HepG2 (cell line): ENCODE measurements around the gene ATP5F1E. TPM values are rescaled to one million over a fixed set of nuclear protein-coding genes. Genes with fewer than 3 reads are reported as not detected.

ENCODE experiments used
- AGO1 ChIP-seq: fragments of 200-400 bp; formaldehyde crosslinking; IDR thresholded peaks from 2 replicates; pipeline ENCODE4 v1.6.1; 2017; ENCODE audit warnings: mild to moderate bottlenecking, low read depth, low read length, moderate library complexity; ENCODE audit not compliant: poor library complexity, severe bottlenecking
- DNMT3B ChIP-seq: conservative IDR thresholded peaks from 2 replicates; pipeline ENCODE4 v1.6.1; 2016; ENCODE audit warnings: missing biosample characterization, control low read depth
- HMG20B ChIP-seq: conservative IDR thresholded peaks from 2 replicates; pipeline ENCODE4 v1.6.1; 2016; ENCODE audit warnings: missing genetic modification reagents, missing compliant biosample characterization
- HNRNPH1 ChIP-seq: fragments of 200-400 bp; formaldehyde crosslinking; optimal IDR thresholded peaks from 2 replicates; pipeline ENCODE3; 2017; ENCODE audit warnings: mild to moderate bottlenecking, low read depth, low read length
- JUNB ChIP-seq: sonication (generic); formaldehyde crosslinking; IDR thresholded peaks from 2 replicates; pipeline ENCODE4 v1.8.0; 2022; ENCODE audit warnings: missing genetic modification reagents, mild to moderate bottlenecking, borderline replicate concordance
- KLF16 ChIP-seq, 2 experiments: sonication (generic) in 1 of 2; formaldehyde crosslinking in 1 of 2; IDR thresholded peaks; 2 replicates each; pipeline versions ENCODE4 v1.6.1 to v1.8.0; 2016 to 2023; ENCODE audit warnings: missing genetic modification reagents in 2 of 2, missing compliant biosample characterization in 1 of 2
- MEIS2 ChIP-seq: sonication (generic); formaldehyde crosslinking; IDR thresholded peaks from 2 replicates; pipeline ENCODE4 v1.9.0; 2021; ENCODE audit warnings: mild to moderate bottlenecking, missing genetic modification reagents
- MYNN ChIP-seq: sonication (generic); formaldehyde crosslinking; IDR thresholded peaks from 2 replicates; pipeline ENCODE4 v1.4.0; 2020; ENCODE audit warnings: mild to moderate bottlenecking, low read depth, missing genetic modification reagents
- MZF1 ChIP-seq: sonication (generic); formaldehyde crosslinking; IDR thresholded peaks from 2 replicates; pipeline ENCODE4 v1.8.1; 2023; ENCODE audit warnings: mild to moderate bottlenecking, missing genetic modification reagents, borderline replicate concordance
- SKI ChIP-seq: fragments of 450-650 bp; IDR thresholded peaks from one replicate; pipeline ENCODE4 v1.6.1; 2018; ENCODE audit warnings: mild to moderate bottlenecking; ENCODE audit not compliant: partially characterized antibody
- SYNCRIP ChIP-seq: fragments of 200-400 bp; formaldehyde crosslinking; IDR thresholded peaks from 2 replicates; pipeline ENCODE4 v1.6.1; 2018; ENCODE audit warnings: mild to moderate bottlenecking, low read depth, low read length; ENCODE audit not compliant: insufficient read depth
- ZFP90 ChIP-seq: sonication (generic); formaldehyde crosslinking; IDR thresholded peaks from 2 replicates; pipeline ENCODE4 v1.8.0; 2022; ENCODE audit warnings: missing genetic modification reagents, mild to moderate bottlenecking, inconsistent platforms, borderline replicate concordance
- ZNF136 ChIP-seq: sonication (generic); formaldehyde crosslinking; IDR thresholded peaks from 2 replicates; pipeline ENCODE4 v1.8.1; 2022; ENCODE audit warnings: low read depth, mild to moderate bottlenecking, moderate library complexity, missing genetic modification reagents
- ZNF3 ChIP-seq: IDR thresholded peaks from 2 replicates; pipeline ENCODE4 v1.7.0; 2017; ENCODE audit warnings: inconsistent platforms
- ZNF556 ChIP-seq: sonication (generic); formaldehyde crosslinking; IDR thresholded peaks from 2 replicates; pipeline ENCODE4 v1.4.0; 2020; ENCODE audit warnings: mild to moderate bottlenecking, missing genetic modification reagents, borderline replicate concordance
- ZNF747 ChIP-seq: sonication (generic); formaldehyde crosslinking; IDR thresholded peaks from 2 replicates; pipeline ENCODE4 v1.8.1; 2023; ENCODE audit warnings: missing genetic modification reagents, mild to moderate bottlenecking, borderline replicate concordance
- ZNF782 ChIP-seq: sonication (generic); formaldehyde crosslinking; IDR thresholded peaks from 2 replicates; pipeline ENCODE4 v1.4.0; 2020; ENCODE audit warnings: missing genetic modification reagents, mild to moderate bottlenecking, borderline replicate concordance
- ZSCAN22 ChIP-seq: sonication (generic); formaldehyde crosslinking; IDR thresholded peaks from 2 replicates; pipeline ENCODE4 v1.4.0; 2020; ENCODE audit warnings: mild to moderate bottlenecking, missing genetic modification reagents
- polyA plus RNA-seq, 8 experiments: library from polyadenylated mRNA; depleted of rRNA in 3 of 8; stranded (reverse) in 7 of 8; unstranded in 1 of 8; fragments of >200 nt; fragmentation: Illumina TruSeq in 4 of 8; extraction: Trizol in 4 of 8; gene quantifications; 2 replicates each; pipeline versions ENCODE4 v1.2.1 to v1.2.3, GENCODE V29; 2011 to 2016; ENCODE audit warnings: low read depth in 4 of 8, missing spikeins in 1 of 8, mixed read lengths in 1 of 8; ENCODE audit not compliant: insufficient read depth in 1 of 8
- total RNA-seq, 5 experiments: library from RNA; depleted of rRNA; stranded (reverse); fragments of >200 nt; fragmentation: Illumina TruSeq; extraction: Trizol; gene quantifications; 2 replicates each; pipeline ENCODE4 v1.2.3, GENCODE V29; 2016; ENCODE audit warnings: low read depth in 1 of 5
- TF ChIP-seq, protein P1 (sequence below): sonication (generic); formaldehyde crosslinking; IDR thresholded peaks from 2 replicates; pipeline ENCODE4 v1.4.0; 2020; ENCODE audit warnings: missing genetic modification reagents
- TF ChIP-seq, protein P2 (sequence below): IDR thresholded peaks from 2 replicates; pipeline ENCODE4 v1.6.1; 2016; ENCODE audit warnings: low read depth, control low read depth
- TF ChIP-seq, protein P3 (sequence below): sonication (generic); formaldehyde crosslinking; IDR thresholded peaks from 2 replicates; pipeline ENCODE4 v1.8.1; 2023; ENCODE audit warnings: mild to moderate bottlenecking, inconsistent platforms, moderate library complexity, missing genetic modification reagents, borderline replicate concordance
- TF ChIP-seq, protein P4 (sequence below): IDR thresholded peaks from 2 replicates; pipeline ENCODE4 v1.6.1; 2016; ENCODE audit warnings: mild to moderate bottlenecking, missing biosample characterization, missing genetic modification reagents
- TF ChIP-seq, protein P5 (sequence below): IDR thresholded peaks from 2 replicates; pipeline ENCODE4 v1.6.1; 2016; ENCODE audit warnings: missing biosample characterization, missing genetic modification reagents, low read depth

ATP5F1E gene
- total and polyA plus RNA-seq, 2 of the 13 experiments (the other 11 are each of a cell fraction or from before 2014, with no cell fraction given): 121 to 134 TPM

DNA sequence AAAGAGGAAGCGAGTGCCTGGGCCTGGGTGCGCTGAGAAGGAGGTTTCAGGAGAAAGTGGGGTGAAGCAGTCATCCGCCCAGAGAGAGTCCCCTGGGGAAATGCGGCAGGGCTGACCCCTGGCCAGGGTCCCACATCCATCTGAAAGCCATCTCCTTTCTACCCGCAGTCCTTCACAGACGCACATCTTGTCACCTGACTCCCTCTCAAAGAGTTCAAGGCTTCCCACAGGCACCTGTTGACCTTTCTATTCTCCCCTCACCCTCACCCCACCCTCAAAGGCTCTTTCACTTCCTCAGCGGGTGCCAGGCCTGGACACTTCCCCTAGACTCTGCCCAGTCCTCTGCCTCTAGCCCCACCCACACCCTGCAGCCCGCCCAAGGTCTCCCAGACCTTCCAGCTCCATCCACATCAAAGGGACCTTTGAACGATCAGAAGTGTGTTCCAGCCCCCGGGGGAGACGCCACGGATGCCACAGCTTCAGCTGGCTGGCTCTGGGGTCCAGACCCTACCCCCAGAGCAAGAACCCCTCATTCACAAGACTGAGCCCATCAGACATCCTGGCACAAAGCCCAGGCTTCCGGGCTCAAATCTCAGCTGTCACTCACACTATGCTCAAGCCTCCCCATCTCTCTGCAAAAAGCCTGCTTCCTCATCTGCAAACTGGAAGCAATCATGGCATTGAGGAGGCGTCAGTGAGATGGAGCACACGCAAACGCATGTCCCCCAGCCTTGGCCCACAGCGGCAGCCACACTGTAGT, 27.2 kb downstream of the ATP5F1E start (continued):
- TF ChIP-seq MZF1 (CRISPR knock-in tag) (no peak), HMG20B (peak; percentile 59), ZNF747 (no peak), ZFP90 (CRISPR knock-in tag) (no peak), ZNF782 (no peak), HNRNPH1 (peak; percentile 68), AGO1 (no peak), ZNF3 (CRISPR knock-in tag) (no peak), MEIS2 (CRISPR knock-in tag) (peak; percentile 64; the same call in 1 of the 2 replicates), SYNCRIP (no peak), ZNF556 (CRISPR knock-in tag) (no peak), DNMT3B (CRISPR knock-in tag) (no peak), JUNB (no peak), MYNN (no peak), SKI (no peak), ZSCAN22 (CRISPR knock-in tag) (no peak), ZNF136 (CRISPR knock-in tag) (peak; percentile 67; the same call in 1 of the 2 replicates), KLF16 (CRISPR knock-in tag; IDR thresholded peaks at IDR 0.05) (0 out of 4 replicates have a peak, but pooled peaks of 1 of the 2 experiments have one; percentile 16)
- TF ChIP-seq, protein P1, sequence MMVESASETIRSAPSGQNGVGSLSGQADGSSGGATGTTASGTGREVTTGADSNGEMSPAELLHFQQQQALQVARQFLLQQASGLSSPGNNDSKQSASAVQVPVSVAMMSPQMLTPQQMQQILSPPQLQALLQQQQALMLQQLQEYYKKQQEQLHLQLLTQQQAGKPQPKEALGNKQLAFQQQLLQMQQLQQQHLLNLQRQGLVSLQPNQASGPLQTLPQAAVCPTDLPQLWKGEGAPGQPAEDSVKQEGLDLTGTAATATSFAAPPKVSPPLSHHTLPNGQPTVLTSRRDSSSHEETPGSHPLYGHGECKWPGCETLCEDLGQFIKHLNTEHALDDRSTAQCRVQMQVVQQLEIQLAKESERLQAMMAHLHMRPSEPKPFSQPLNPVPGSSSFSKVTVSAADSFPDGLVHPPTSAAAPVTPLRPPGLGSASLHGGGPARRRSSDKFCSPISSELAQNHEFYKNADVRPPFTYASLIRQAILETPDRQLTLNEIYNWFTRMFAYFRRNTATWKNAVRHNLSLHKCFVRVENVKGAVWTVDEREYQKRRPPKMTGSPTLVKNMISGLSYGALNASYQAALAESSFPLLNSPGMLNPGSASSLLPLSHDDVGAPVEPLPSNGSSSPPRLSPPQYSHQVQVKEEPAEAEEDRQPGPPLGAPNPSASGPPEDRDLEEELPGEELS (CRISPR knock-in tag): peak; percentile 35; the same call in 1 of the 2 replicates
- TF ChIP-seq, protein P2, sequence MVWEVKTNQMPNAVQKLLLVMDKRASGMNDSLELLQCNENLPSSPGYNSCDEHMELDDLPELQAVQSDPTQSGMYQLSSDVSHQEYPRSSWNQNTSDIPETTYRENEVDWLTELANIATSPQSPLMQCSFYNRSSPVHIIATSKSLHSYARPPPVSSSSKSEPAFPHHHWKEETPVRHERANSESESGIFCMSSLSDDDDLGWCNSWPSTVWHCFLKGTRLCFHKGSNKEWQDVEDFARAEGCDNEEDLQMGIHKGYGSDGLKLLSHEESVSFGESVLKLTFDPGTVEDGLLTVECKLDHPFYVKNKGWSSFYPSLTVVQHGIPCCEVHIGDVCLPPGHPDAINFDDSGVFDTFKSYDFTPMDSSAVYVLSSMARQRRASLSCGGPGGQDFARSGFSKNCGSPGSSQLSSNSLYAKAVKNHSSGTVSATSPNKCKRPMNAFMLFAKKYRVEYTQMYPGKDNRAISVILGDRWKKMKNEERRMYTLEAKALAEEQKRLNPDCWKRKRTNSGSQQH (CRISPR knock-in tag): no peak; the same call in 1 of the 2 replicates
- TF ChIP-seq, protein P3, sequence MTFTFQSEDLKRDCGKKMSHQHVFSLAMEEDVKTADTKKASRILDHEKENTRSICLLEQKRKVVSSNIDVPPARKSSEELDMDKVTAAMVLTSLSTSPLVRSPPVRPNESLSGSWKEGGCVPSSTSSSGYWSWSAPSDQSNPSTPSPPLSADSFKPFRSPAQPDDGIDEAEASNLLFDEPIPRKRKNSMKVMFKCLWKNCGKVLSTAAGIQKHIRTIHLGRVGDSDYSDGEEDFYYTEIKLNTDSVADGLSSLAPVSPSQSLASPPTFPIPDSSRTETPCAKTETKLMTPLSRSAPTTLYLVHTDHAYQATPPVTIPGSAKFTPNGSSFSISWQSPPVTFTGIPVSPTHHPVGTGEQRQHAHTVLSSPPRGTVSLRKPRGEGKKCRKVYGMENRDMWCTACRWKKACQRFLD (CRISPR knock-in tag): no peak
- TF ChIP-seq, protein P4, sequence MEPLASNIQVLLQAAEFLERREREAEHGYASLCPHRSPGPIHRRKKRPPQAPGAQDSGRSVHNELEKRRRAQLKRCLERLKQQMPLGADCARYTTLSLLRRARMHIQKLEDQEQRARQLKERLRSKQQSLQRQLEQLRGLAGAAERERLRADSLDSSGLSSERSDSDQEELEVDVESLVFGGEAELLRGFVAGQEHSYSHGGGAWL (CRISPR knock-in tag): no peak; the same call in 1 of the 2 replicates
- TF ChIP-seq, protein P5, sequence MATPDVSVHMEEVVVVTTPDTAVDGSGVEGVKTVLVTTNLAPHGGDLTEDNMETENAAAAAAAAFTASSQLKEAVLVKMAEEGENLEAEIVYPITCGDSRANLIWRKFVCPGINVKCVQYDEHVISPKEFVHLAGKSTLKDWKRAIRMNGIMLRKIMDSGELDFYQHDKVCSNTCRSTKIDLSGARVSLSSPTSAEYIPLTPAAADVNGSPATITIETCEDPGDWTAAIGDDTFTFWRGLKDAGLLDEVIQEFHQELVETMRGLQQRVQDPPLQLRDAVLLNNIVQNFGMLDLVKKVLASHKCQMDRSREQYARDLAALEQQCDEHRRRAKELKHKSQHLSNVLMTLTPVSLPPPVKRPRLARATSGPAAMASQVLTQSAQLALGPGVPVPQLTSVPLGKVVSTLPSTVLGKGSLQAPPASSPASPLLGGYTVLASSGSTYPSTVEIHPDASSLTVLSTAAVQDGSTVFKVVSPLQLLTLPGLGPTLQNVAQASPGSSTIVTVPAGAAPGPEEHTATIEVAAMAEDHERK: no peak; the same call in 1 of the 2 replicates
